ENCODE data around the gene TNFSF13.

The TNFSF13 gene

GRCh38 chr17:7557775-7558543, 591 bp upstream of the TNFSF13 start:
- no peak for TF ChIP-seq CTCF (IDR thresholded peaks at IDR 0.05; ENCODE audit: low read depth, low read length)
- no peak overlapping the region for H3K4me3 ChIP-seq (replicated peaks in 1 of 2; ENCODE audit: low read depth in 2 of 2, low read length in 2 of 2)
- peak; percentile 82 to 95 for DNase-seq (ENCODE audit: low read depth in 2 of 2)

DNA sequence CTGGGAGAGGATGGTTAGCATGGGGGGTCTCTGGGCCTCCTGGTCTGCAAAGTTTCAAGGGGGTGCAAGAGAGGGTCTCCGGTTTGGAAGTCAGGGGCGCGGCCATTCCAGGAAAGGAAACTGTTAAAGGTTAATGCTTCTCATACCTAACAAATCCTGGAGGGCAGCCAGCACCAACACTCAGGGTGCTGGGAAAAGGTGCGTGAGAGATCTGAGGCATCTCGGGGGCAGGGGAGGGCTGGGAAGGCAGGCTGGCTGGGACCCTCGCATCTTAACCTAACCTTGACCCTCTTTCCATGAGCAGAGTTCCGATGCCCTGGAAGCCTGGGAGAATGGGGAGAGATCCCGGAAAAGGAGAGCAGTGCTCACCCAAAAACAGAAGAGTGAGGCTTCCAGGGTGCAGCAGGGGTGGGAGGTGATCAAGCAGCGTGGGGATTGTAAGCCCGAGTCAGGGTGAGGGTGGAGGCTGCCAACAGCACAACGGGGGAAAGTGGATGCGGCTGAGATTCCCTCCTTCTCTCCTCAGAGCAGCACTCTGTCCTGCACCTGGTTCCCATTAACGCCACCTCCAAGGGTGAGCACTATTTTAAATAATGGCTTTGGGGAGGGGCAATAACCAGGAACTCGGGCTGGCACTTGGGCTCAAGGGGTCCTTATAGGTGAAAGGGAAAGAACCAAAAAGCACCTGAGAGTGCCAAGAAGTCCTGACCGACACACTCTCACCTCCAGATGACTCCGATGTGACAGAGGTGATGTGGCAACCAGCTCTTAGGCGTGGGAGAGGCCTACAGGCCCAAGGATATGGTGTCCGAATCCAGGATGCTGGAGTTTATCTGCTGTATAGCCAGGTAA, 996 bp downstream of the TNFSF13 start:
- no peak for DNase-seq (ENCODE audit: low read depth in 2 of 2)
- TF ChIP-seq CTCF (IDR thresholded peaks at IDR 0.05; ENCODE audit: low read depth, low read length): no peak
- no peak overlapping the region for H3K4me3 ChIP-seq (replicated peaks in 1 of 2; ENCODE audit: low read depth in 2 of 2, low read length in 2 of 2)

GRCh38 chr17:7560172-7561027, 1.9 kb downstream of the TNFSF13 start:
- DNase-seq (ENCODE audit: low read depth in 2 of 2): peak; percentile 65 to 68
- peak overlapping the region; percentile 13 to 86 for H3K4me3 ChIP-seq (replicated peaks in 1 of 2; ENCODE audit: low read depth in 2 of 2, low read length in 2 of 2)
- peak; percentile 86 for TF ChIP-seq CTCF (IDR thresholded peaks at IDR 0.05; ENCODE audit: low read depth, low read length)

- peak; percentile 88 to 90 for DNase-seq (ENCODE audit: low read depth in 2 of 2)
- peak overlapping the region; percentile 83 to 86 for H3K4me3 ChIP-seq (replicated peaks in 1 of 2; ENCODE audit: low read depth in 2 of 2, low read length in 2 of 2)
- peak; percentile 89 for TF ChIP-seq CTCF (IDR thresholded peaks at IDR 0.05; ENCODE audit: low read depth, low read length)
Observed at GRCh38 chr17:7561028-7561575, 2.6 kb downstream of the TNFSF13 start.

DNA sequence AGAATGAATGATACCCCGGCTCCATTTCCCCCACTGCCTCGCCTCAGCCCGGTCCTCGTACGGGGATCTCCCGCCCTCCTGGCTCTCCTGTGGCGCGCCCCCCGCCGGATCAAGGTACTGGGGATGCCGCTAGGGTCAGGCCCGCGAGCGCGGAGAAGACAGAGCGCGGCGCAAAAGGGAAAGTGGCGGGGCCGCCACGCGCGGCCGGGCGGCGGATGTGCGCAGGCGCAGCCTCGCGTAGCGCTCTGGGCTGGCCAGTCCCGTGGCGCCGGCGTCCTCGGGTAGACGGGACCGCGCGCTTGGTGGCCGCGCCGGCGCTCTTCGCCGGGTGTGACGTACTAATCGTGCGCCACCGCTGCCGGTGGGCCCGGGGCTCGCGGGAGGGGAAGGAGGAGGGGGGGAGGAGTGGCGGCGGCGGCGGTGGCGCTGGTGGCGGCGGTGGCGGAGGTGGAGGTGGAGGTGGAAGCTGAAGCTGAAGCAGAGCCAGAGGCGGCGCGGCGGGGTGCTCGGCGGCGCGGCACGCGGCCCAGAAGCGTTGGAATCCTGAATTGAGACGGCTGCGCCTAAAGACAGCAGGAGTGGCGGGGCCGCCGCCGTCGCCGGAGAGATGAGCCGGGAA, 3.1 kb downstream of the TNFSF13 start, which contains the start of gene SENP3:
Gene SENP3, plus strand, starts transcription at position 331 of the 619 bp plus-strand sequence. CDS start 1,158 bp downstream, outside the sequence.
- TF ChIP-seq CTCF (IDR thresholded peaks at IDR 0.05; ENCODE audit: low read depth, low read length): no peak
- DNase-seq (ENCODE audit: low read depth in 2 of 2): peak; percentile 87 to 93
- H3K4me3 ChIP-seq (replicated peaks in 1 of 2; ENCODE audit: low read depth in 2 of 2, low read length in 2 of 2): peak within 1 kb of the TSS; percentile 83 to 86

Measured in cardiac fibroblast (primary cell).